ENCODE results near the gene EYS. TPM values are rescaled to one million over a fixed set of nuclear protein-coding genes. Genes with fewer than 3 reads are reported as not detected.

EYS gene
- total RNA-seq, 2 donors from 2014 or later, result not detected

DNA sequence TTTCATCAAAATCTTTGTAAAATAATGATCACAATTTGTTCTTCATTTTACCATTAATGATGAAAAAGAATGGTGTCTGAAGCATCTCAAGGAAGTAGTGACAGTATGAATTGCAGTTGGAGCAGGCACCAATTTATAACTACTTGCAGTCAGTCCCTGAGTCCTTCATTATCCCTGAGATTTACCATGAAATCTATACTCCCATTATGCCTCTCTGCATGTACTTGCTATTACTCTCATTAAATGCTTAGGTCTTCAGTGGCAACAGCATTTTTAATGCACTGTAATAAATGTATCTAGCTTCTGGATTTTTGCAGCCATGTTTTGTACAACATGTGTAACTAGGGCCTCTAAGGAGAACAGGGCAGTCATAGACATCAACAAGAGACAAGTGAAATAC lies 708.8 kb downstream of the EYS start:
- H3K27ac ChIP-seq, result no peak overlapping the region
- DNase-seq (ENCODE audit: low spot score) (no peak), ATAC-seq (ENCODE audit: insufficient number of reproducible peaks, low FRiP score, low read depth) (no peak)
- no peak overlapping the region for H3K4me3 ChIP-seq
- H3K9me3 ChIP-seq, result no peaks in the 10 kb centered on the region
- H3K27me3 ChIP-seq (replicated peaks; ENCODE audit: insufficient read depth), result no peaks in the 10 kb centered on the region
- no peaks in the 10 kb centered on the region for H3K4me1 ChIP-seq (ENCODE audit: control insufficient read depth in 1 of 2, low read depth in 2 of 2)
- TF ChIP-seq, protein P1, sequence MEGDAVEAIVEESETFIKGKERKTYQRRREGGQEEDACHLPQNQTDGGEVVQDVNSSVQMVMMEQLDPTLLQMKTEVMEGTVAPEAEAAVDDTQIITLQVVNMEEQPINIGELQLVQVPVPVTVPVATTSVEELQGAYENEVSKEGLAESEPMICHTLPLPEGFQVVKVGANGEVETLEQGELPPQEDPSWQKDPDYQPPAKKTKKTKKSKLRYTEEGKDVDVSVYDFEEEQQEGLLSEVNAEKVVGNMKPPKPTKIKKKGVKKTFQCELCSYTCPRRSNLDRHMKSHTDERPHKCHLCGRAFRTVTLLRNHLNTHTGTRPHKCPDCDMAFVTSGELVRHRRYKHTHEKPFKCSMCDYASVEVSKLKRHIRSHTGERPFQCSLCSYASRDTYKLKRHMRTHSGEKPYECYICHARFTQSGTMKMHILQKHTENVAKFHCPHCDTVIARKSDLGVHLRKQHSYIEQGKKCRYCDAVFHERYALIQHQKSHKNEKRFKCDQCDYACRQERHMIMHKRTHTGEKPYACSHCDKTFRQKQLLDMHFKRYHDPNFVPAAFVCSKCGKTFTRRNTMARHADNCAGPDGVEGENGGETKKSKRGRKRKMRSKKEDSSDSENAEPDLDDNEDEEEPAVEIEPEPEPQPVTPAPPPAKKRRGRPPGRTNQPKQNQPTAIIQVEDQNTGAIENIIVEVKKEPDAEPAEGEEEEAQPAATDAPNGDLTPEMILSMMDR (IDR thresholded peaks at IDR 0.05), result no peak
- no peaks in the 10 kb centered on the region for H3K36me3 ChIP-seq

DNA sequence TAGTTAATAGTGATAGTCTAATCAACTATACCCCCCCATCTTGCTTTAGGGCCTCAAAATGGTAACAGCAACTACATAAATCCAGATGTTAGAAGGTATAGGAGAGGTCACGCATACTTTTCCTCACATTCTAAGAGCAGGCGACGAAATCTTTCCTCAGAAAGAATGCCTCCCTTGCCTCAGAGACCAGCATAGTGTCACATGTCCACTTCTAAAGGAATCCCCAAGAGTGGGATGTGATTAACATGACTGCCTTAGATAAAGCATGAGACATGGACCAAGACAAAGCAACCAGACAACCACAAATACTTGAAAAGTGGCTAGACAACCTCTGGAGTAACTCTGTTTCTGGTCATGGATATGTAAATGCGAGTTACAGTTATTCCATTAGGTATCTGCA lies 710.7 kb downstream of the EYS start:
- ATAC-seq (ENCODE audit: insufficient number of reproducible peaks, low FRiP score, low read depth), result no peak
- no peak for DNase-seq (ENCODE audit: low spot score)
- Histone ChIP-seq H3K36me3 (no peaks in the 10 kb centered on the region), H3K9me3 (no peaks in the 10 kb centered on the region), H3K4me1 (ENCODE audit: control insufficient read depth in 1 of 2, low read depth in 2 of 2) (no peaks in the 10 kb centered on the region), H3K27me3 (replicated peaks; ENCODE audit: insufficient read depth) (no peaks in the 10 kb centered on the region), H3K4me3 (no peak overlapping the region), H3K27ac (no peak overlapping the region)
- TF ChIP-seq, protein P1 (IDR thresholded peaks at IDR 0.05), result no peak

- Histone ChIP-seq H3K4me3 (no peak overlapping the region), H3K36me3 (no peaks in the 10 kb centered on the region), H3K9me3 (no peaks in the 10 kb centered on the region), H3K4me1 (ENCODE audit: control insufficient read depth in 1 of 2, low read depth in 2 of 2) (no peaks in the 10 kb centered on the region), H3K27ac (no peak overlapping the region), H3K27me3 (replicated peaks; ENCODE audit: insufficient read depth) (no peaks in the 10 kb centered on the region)
- DNase-seq (ENCODE audit: low spot score) (no peak), ATAC-seq (ENCODE audit: insufficient number of reproducible peaks, low FRiP score, low read depth) (no peak)
- TF ChIP-seq, protein P1 (IDR thresholded peaks at IDR 0.05), result no peak
Measured at GRCh38 chr6:64990652-64991304, 716.2 kb downstream of the EYS start.

DNA sequence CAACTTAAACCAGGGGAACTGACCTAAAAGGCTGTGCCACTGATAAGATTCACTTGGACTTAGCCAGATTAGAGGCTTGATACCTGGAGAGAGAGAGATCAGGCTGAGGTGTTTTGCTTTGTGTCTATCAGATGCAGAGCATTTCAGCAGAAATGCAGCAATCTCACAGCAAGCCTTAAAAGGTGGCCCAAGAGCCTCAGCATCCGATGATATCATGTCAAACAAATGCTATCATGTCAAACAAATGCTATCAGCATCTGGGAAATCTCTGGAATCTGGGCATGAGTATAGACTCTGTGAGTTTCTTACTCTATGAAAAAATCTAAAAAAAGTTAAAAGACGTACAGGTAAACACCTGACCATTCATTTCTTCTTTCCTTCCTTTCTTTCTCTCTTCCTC lies 718.9 kb downstream of the EYS start:
- DNase-seq (ENCODE audit: low spot score) (no peak), ATAC-seq (ENCODE audit: insufficient number of reproducible peaks, low FRiP score, low read depth) (no peak)
- Histone ChIP-seq H3K27ac (no peak overlapping the region), H3K27me3 (replicated peaks; ENCODE audit: insufficient read depth) (no peaks in the 10 kb centered on the region), H3K4me1 (ENCODE audit: control insufficient read depth in 1 of 2, low read depth in 2 of 2) (no peaks in the 10 kb centered on the region), H3K9me3 (no peaks in the 10 kb centered on the region), H3K36me3 (no peaks in the 10 kb centered on the region), H3K4me3 (no peak overlapping the region)
- TF ChIP-seq, protein P1 (IDR thresholded peaks at IDR 0.05), result no peak

- DNase-seq (ENCODE audit: low spot score), result no peak
- Histone ChIP-seq H3K27me3 (replicated peaks; ENCODE audit: insufficient read depth) (no peaks in the 10 kb centered on the region), H3K4me1 (ENCODE audit: control insufficient read depth in 1 of 2, low read depth in 2 of 2) (no peaks in the 10 kb centered on the region), H3K27ac (no peak overlapping the region), H3K4me3 (no peak overlapping the region), H3K9me3 (no peaks in the 10 kb centered on the region), H3K36me3 (no peaks in the 10 kb centered on the region)
- no peak for ATAC-seq (ENCODE audit: insufficient number of reproducible peaks, low FRiP score, low read depth)
- TF ChIP-seq, protein P1 (IDR thresholded peaks at IDR 0.05), result no peak
Measured at GRCh38 chr6:64987066-64987465, 720.0 kb downstream of the EYS start.

All from thoracic aorta (tissue), 2 donors.